HTR-8/SVneo (cell line): ENCODE measurements around the gene RBM38.
A peak's percentile ranks its signal among the peaks of the same experiment; 100 is the strongest.

Experiments used
- DNase-seq: peaks from one replicate; pipeline ENCODE4 v3.0.0; 2011; ENCODE audit warnings: low spot score, mixed read lengths; ENCODE audit not compliant: insufficient read length
- FAIRE-seq: peaks from 2 replicates; lab custom pipeline; 2011; peaks lifted over from hg19 to GRCh38; lab: Jason Lieb, UNC

The RBM38 gene

GRCh38 chr20:57431539-57431835 lies 40.3 kb downstream of the RBM38 start:
- DNase-seq (no peak), FAIRE-seq (peak; percentile 58)

GRCh38 chr20:57432480-57432861 lies 41.3 kb downstream of the RBM38 start:
- no peak for DNase-seq
- FAIRE-seq = no peak

GRCh38 chr20:57432862-57433491 lies 41.8 kb downstream of the RBM38 start:
- FAIRE-seq (no peak), DNase-seq (no peak)

- FAIRE-seq (no peak), DNase-seq (no peak)
Observed at GRCh38 chr20:57433657-57434389, 42.6 kb downstream of the RBM38 start.

GRCh38 chr20:57434390-57434700 lies 43.1 kb downstream of the RBM38 start:
- FAIRE-seq (no peak), DNase-seq (no peak)

- no peak for DNase-seq
Observed at GRCh38 chr20:57435105-57435497, 43.9 kb downstream of the RBM38 start.

GRCh38 chr20:57435498-57436222 lies 44.5 kb downstream of the RBM38 start:
- peak; percentile 95 for FAIRE-seq
- DNase-seq = peak; percentile 88

More at GRCh38 chr20:57435105-57435497, 43.9 kb downstream of the RBM38 start:
- FAIRE-seq = no peak

- FAIRE-seq (no peak), DNase-seq (no peak)
Observed at GRCh38 chr20:57436223-57436545, 45.0 kb downstream of the RBM38 start.

- FAIRE-seq (no peak), DNase-seq (no peak)
Observed at GRCh38 chr20:57437267-57437666, 46.1 kb downstream of the RBM38 start.

- DNase-seq (no peak), FAIRE-seq (peak; percentile 84)
Observed at GRCh38 chr20:57437672-57438330, 46.6 kb downstream of the RBM38 start.

GRCh38 chr20:57438552-57438951 lies 47.4 kb downstream of the RBM38 start:
- FAIRE-seq (peak; percentile 89), DNase-seq (no peak)

GRCh38 chr20:57439432-57439831 lies 48.2 kb downstream of the RBM38 start:
- FAIRE-seq = peak; percentile 89
- no peak for DNase-seq

GRCh38 chr20:57439993-57440392 lies 48.8 kb downstream of the RBM38 start:
- no peak for DNase-seq
- no peak for FAIRE-seq

- FAIRE-seq (peak; percentile 77), DNase-seq (no peak)
Observed at GRCh38 chr20:57440678-57441509, 49.7 kb downstream of the RBM38 start.

- DNase-seq (no peak), FAIRE-seq (peak; percentile 51)
Observed at GRCh38 chr20:57441510-57442154, 50.4 kb downstream of the RBM38 start.

GRCh38 chr20:57442158-57442887 lies 51.1 kb downstream of the RBM38 start:
- DNase-seq = no peak
- peak; percentile 94 for FAIRE-seq

GRCh38 chr20:57442888-57443239 lies 51.7 kb downstream of the RBM38 start:
- FAIRE-seq = peak; percentile 83
- DNase-seq = no peak

GRCh38 chr20:57443349-57444265 lies 52.4 kb downstream of the RBM38 start:
- no peak for DNase-seq
- FAIRE-seq = peak; percentile 83
